ENCODE measurements around the gene SUCLG1.
"Not testable (repeated sequence)": the region's sequence is repeated elsewhere in the genome, so short reads cannot be mapped to it uniquely, and the experiment has no call there.

The SUCLG1 gene

DNA sequence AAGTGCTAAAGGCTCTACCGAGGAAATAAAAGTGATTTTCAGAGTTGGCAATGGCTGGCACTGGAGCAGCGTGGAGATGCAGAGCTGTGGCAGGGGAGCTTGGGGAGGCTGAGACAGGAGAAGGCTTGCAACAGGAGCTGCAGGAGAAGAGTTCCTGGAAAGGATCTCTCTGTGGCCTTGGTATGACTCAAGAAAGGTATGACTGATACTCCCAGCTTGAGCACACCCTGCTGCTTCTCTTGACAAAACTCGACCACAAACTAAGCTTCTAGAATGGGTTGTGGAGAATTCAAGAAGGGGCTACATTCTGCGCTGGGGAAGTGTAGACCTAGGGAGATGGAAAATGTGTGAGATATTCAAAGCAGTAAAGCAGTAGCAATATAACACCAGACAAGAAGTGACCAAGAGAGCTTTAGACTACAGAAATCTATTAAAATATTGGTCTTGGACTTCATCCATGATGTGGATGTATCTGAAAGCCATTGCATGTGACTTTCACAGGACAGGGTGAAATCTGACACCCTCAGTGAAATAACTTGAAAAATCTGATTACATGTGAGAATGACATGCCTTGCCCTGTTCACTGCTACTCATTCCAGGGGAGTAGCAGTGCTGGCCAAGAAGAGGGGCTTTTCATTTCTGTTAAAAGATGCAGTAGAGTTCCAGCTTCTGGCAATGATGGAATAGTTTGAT lies 41.5 kb downstream of the SUCLG1 start:
- DNase-seq, result no peak

GRCh38 chr2:84409531-84409930 lies 49.5 kb downstream of the SUCLG1 start:
- DNase-seq, result no peak

DNA sequence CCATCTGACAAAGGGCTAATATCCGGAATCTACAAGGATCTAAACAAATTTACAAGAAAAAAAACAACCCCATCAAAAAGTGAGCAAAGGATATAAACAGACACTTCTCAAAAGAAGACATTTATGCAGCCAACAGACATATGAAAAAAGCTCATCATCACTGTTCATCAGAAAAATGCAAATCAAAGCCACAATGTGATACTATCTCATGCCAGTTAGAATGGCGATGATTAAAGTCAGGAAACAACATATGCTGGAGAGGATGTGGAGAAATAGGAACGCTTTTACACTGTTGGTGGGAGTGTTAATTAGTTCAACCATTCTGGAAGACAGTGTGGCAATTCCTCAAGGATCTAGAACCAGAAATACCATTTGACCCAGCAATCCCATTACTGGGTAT lies 57.0 kb downstream of the SUCLG1 start:
- DNase-seq, result not testable (repeated sequence)

GRCh38 chr2:84399839-84400238 lies 59.2 kb downstream of the SUCLG1 start:
- DNase-seq, result not testable (repeated sequence)

DNA sequence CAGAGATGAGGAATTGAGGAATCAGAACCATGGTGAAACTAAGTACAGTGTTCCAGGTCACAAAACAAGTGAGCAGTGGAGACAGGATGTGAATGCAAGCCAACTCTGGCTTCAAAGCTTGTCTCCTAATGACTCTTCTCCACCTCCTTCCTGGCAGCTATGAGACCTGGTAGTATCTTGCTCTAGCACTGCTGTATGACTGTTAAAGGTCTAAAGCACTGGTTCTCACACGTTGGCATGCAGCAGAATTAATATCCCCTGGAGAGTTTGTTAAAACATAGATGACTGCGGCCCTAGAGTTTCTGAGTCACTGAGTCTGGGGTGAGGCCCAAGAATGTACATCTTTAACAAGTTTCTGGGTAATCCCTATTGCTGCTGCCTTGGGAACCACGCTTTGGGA lies 63.3 kb downstream of the SUCLG1 start:
- DNase-seq, result no peak

DNA sequence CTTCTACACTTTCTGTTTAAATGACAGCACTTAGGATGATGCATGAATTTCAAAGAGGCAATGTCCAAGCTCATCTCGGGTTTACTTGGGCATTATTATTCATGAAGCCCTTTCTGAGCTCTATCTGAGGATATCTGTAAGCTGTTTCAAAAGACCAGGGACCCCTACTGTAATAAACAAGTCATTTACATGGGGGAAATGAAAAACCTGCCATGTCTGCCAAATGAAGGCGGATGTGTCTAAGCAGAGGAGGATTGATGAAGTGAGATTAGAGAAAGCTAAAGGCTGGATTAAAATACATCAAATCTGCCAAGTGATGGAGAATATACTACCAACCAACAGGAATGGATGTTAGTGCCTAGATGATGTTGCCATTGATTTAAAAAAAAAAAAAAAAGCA lies 64.5 kb downstream of the SUCLG1 start:
- DNase-seq, result no peak

DNA sequence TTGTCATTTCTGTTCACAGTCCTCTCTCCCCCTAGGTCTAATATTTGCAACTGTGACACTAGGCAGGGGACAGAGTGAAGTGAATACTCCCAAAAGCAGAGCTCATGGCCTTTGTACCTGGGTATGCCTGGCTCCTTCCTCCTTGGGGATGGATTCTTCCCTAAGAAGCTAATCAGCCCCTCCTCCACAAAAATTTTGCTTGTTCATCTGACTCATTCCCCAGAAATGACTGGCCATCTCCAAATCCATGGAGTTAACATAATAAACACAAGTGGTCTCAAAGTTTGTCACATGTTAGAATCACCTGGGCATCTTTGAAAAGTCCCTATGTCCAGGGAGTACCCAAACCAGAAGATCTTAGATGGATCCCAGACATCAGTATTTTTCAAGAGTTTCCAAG lies 65.3 kb downstream of the SUCLG1 start:
- no peak for DNase-seq

DNA sequence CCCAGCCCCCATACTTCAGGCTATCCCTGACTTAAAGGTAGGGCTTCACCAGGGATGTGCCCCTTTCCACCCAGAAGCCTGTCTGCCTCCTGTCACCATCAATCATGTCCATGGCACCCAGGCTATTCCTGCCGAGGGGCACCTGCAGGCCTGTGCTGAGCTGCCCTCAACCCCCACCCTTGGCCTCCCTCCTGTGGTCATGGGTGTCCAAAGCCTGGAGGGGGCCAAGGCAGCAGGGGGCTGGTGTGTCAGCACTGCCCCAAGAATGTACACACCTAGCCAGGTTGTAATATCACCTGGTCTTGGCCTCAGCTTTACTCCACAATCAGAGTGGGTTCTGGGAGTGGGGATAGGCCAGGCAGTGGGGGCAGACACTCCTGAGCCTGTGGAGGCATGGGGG lies 69.3 kb downstream of the SUCLG1 start:
- no peak for DNase-seq

- DNase-seq, result no peak
Observed at GRCh38 chr2:84388921-84389490, 70.1 kb downstream of the SUCLG1 start.

DNA sequence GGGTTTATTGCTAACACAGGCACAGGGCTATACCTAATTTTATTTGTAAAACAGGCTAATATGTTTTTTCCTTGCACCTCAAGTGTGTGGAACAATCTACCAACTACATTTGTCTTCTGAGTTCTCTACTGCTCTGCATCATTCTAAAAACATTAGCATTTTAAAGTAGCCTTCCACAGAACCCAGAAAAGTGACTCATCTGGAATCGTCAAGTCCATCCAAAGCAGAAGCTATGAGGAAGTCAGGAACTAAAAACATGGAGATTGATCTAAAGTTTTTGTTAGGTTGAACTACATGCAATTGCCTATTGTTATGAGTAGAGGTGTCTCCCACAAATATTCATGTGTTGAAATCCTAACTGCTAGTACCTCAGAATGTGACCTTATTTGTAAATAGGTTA lies 70.9 kb downstream of the SUCLG1 start:
- DNase-seq, result no peak

DNA sequence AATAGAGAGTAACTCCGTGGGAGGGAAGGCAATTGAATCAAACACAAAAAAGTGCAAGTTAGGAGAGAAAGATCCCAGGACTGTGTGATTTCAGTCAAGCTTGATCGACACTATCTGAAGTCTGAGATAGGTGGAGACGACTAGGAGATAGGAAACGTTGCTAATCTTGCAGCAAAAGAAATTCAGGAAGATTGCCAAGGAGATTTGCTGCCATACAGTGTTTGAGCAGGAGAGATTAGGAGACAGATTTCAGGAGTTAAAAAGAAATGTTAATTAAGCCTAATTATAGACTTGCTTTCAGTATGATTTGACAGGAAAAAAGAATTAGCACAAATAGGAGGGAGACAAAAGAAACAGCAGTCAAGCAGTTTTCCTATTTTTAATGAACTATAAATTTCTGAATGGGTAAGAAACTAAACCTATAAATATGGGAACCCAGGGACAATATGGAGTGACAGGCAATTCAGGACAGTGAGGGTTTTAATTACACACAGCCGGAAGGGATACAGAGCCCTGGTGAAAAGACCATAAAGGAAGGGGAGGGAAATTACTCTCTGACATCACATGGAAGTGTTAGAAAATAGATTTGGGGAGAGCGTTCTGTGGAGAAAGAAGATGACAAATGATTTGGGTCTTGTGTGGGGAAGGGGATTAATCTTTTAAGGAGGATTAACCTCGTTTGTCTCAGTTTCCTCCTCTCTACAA lies 72.6 kb downstream of the SUCLG1 start:
- DNase-seq, result no peak

- no peak for DNase-seq
Observed at GRCh38 chr2:84383271-84383670, 75.8 kb downstream of the SUCLG1 start.

DNA sequence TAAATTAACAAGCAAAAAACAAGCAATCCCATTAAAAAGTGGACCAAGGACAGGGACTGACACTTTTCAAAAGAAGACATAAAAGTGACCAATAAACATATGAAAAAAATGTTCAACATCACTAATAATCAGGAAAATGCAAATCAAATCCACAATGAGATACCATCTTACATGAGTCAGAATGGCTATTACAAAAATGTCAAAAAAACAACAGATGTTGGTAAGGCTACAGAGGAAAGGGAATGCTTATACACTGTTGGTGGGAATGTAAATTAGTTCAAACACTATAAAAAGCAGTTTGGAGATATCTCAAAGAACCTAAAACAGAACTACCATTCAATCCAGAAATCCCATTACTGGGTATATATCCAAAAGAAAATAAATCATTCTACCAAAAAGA lies 78.2 kb downstream of the SUCLG1 start:
- DNase-seq, result no peak

GRCh38 chr2:84378960-84379359 lies 80.1 kb downstream of the SUCLG1 start:
- DNase-seq, result no peak

- no peak for DNase-seq
Observed at GRCh38 chr2:84375020-84375419, 84.1 kb downstream of the SUCLG1 start.

GRCh38 chr2:84373866-84374265 lies 85.2 kb downstream of the SUCLG1 start:
- no peak for DNase-seq
